HCT116 (cell line): ENCODE results near the gene DDX56. TPM values are rescaled to one million over a fixed set of nuclear protein-coding genes. Genes with fewer than 3 reads are reported as not detected.
"Not testable (repeated sequence)": the region's sequence is repeated elsewhere in the genome, so short reads cannot be mapped to it uniquely, and the experiment has no call there.

ENCODE experiments used
- ATAC-seq: fragments of 200-7000 bp; cut with Tn5 transposase; 2 replicates; pipeline ENCODE4 v1.9.1; 2020; ENCODE audit warnings: mild to moderate bottlenecking, moderate library complexity
- BruUV-seq: library from RNA; stranded (reverse); fragments of 400-500 nt; replicated peaks from 2 replicates; lab custom pipeline; 2021; lab: Mats Ljungman, UMichigan
- CTCF ChIA-PET: fragments of 300-600 bp; sonication (Branson Sonifier 250); formaldehyde crosslinking; loops from one replicate; lab custom pipeline; 2021; ENCODE audit warnings: antibody characterized with exemption; lab: Charles Lee
- POLR2A ChIA-PET: fragments of 300-600, 350-600 bp; sonication (Branson Sonifier 250); formaldehyde crosslinking; loops from one replicate; lab custom pipeline; 2021; ENCODE audit warnings: antibody characterized with exemption; lab: Charles Lee
- RAD21 ChIA-PET, 2 experiments: fragments of 300-600 bp; sonication (Branson Sonifier 250); formaldehyde crosslinking; loops; one replicate each; lab custom pipeline; 2023; ENCODE audit warnings: low total read pairs in 2 of 2; ENCODE audit not compliant: uncharacterized antibody in 2 of 2, unreplicated experiment in 2 of 2, low non-redundant PET in 1 of 2; lab: Charles Lee
- DNase-seq: peaks from one replicate; pipeline ENCODE4 v3.0.0-alpha.2; 2010; ENCODE audit warnings: low read depth, low spot score
- H2AFZ ChIP-seq: fragments of 200-600 bp; shearing (Covaris generic), sonication (generic); 2 replicates; pipeline ENCODE4 v1.6.1; 2017; ENCODE audit warnings: low read depth, mixed run types, mixed read lengths, antibody characterized with exemption, low read length; ENCODE audit not compliant: poor library complexity, severe bottlenecking
- H3K27ac ChIP-seq: 2 replicates; pipeline ENCODE4 v1.5.1; 2012; ENCODE audit warnings: low read depth, low read length
- H3K27me3 ChIP-seq: fragments of 200-600 bp; sonication (generic); 2 replicates; pipeline ENCODE4 v1.6.1; 2016; ENCODE audit warnings: mixed run types, low read length, mixed read lengths; ENCODE audit not compliant: insufficient read depth
- H3K36me3 ChIP-seq, 2 experiments: fragments of 200-500 bp in 1 of 2; fragments of 200-600 bp in 1 of 2; sonication (Bioruptor generic) in 1 of 2; sonication (generic) in 1 of 2; 2 replicates each; pipeline versions ENCODE4 v1.5.1 to v1.6.1; 2014 to 2016; ENCODE audit warnings: low read length in 2 of 2, inconsistent platforms in 1 of 2, mixed read lengths in 1 of 2, mixed run types in 1 of 2; ENCODE audit not compliant: insufficient read depth in 2 of 2, control insufficient read depth in 1 of 2
- H3K4me1 ChIP-seq, 2 experiments: fragments of 200-600 bp in 1 of 2; sonication (generic) in 1 of 2; 2 replicates each; pipeline versions ENCODE4 v1.5.1 to v1.6.1; 2012 to 2017; ENCODE audit warnings: low read length in 2 of 2, inconsistent platforms in 1 of 2, mild to moderate bottlenecking in 1 of 2, mixed read lengths in 1 of 2, mixed run types in 1 of 2, moderate library complexity in 1 of 2; ENCODE audit not compliant: insufficient read depth in 2 of 2, control insufficient read depth in 1 of 2
- H3K4me2 ChIP-seq: fragments of 200-600 bp; sonication (generic); 2 replicates; pipeline ENCODE4 v1.6.1; 2017; ENCODE audit warnings: mixed run types, low read length, mixed read lengths
- H3K4me3 ChIP-seq, 2 experiments: fragments of 200-600 bp in 1 of 2; sonication (generic) in 1 of 2; replicated peaks in 1 of 2; 2 replicates each; pipeline ENCODE4 v1.5.1; 2011 to 2016; ENCODE audit warnings: low read length in 2 of 2, control low read depth in 1 of 2, low read depth in 1 of 2, mild to moderate bottlenecking in 1 of 2, mixed read lengths in 1 of 2, mixed run types in 1 of 2
- H3K79me2 ChIP-seq: fragments of 200-600 bp; sonication (generic); 2 replicates; pipeline ENCODE4 v1.6.1; 2017; ENCODE audit warnings: mild to moderate bottlenecking, mixed run types, low read length, moderate library complexity, mixed read lengths; ENCODE audit not compliant: insufficient read depth
- H3K9ac ChIP-seq: fragments of 200-600 bp; sonication (generic); 2 replicates; pipeline ENCODE4 v1.6.1; 2016; ENCODE audit warnings: low read length, mixed read lengths
- H3K9me2 ChIP-seq: fragments of 200-600 bp; sonication (generic), shearing (Covaris generic); 2 replicates; pipeline ENCODE4 v1.6.1; 2017; ENCODE audit warnings: mixed run types, mild to moderate bottlenecking, moderate library complexity; ENCODE audit not compliant: insufficient read depth
- H3K9me3 ChIP-seq, 2 experiments: fragments of 200-500 bp in 1 of 2; fragments of 200-600 bp in 1 of 2; sonication (Bioruptor generic) in 1 of 2; sonication (generic) in 1 of 2; 2 replicates each; pipeline ENCODE4 v1.6.1; 2014 to 2017; ENCODE audit warnings: low read length in 2 of 2, mixed read lengths in 2 of 2, inconsistent platforms in 1 of 2, low read depth in 1 of 2, mild to moderate bottlenecking in 1 of 2, mixed run types in 1 of 2, moderate library complexity in 1 of 2; ENCODE audit not compliant: control insufficient read depth in 1 of 2, insufficient read depth in 1 of 2
- H4K20me1 ChIP-seq: fragments of 200-600 bp; sonication (generic), shearing (Covaris generic); 2 replicates; pipeline ENCODE4 v1.6.1; 2017; ENCODE audit warnings: mixed run types, mild to moderate bottlenecking, moderate library complexity; ENCODE audit not compliant: insufficient read depth
- ELF1 ChIP-seq: IDR thresholded peaks from 2 replicates; pipeline ENCODE4 v1.6.1; 2012; ENCODE audit warnings: low read depth, borderline replicate concordance
- FOSL1 ChIP-seq: IDR thresholded peaks from 2 replicates; pipeline ENCODE4 v1.6.1; 2012; ENCODE audit warnings: low read depth
- JUND ChIP-seq: IDR thresholded peaks from 2 replicates; pipeline ENCODE4 v1.6.1; 2012
- POLR2A ChIP-seq: IDR thresholded peaks from 2 replicates; pipeline ENCODE4 v1.7.0; 2011; ENCODE audit warnings: borderline replicate concordance; ENCODE audit not compliant: insufficient read depth, insufficient read length; ENCODE audit errors: extremely low read depth
- SRF ChIP-seq: IDR thresholded peaks from 2 replicates; pipeline ENCODE4 v1.6.1; 2012; ENCODE audit warnings: low read depth
- intact Hi-C: fragments of 100-400 bp; cut with micrococcal nuclease; formaldehyde crosslinking; loops from 2 replicates; pipeline ENCODE4 v1.10.0; 2022
- total RNA-seq: library from RNA; stranded (reverse); gene quantifications from one replicate; pipeline ENCODE4 v1.2.1, GENCODE V29; 2021; ENCODE audit not compliant: unreplicated experiment

DDX56 gene
- total RNA-seq, 1 experiment from 2014 or later, result 119 TPM

DNA sequence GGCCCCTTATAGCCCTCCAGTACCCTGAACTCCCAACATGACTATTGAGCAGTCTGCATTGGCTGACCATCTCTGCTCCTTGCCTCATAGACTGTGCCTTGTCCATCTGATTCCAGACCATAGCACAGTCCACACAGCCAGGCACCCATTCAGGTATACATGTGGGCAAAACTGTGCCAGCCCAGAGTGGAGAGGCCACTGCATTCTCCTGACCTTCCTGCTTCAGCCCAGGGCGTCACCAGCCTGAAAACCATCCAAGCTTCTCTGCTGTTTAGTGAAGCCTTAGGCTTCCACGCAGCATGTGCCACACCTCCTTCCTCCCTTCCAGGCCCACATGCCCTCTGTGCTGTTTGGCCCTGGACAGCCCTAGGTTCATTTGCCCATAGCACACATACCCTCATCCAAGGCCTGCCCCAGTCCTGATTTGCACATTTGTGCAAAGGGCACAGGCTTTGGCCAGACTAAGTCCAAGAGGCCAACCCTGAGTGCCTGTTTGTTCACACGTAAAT is 10.5 kb downstream of the DDX56 start (continued):
- TF ChIP-seq SRF (no peak), POLR2A (no peak)

DNA sequence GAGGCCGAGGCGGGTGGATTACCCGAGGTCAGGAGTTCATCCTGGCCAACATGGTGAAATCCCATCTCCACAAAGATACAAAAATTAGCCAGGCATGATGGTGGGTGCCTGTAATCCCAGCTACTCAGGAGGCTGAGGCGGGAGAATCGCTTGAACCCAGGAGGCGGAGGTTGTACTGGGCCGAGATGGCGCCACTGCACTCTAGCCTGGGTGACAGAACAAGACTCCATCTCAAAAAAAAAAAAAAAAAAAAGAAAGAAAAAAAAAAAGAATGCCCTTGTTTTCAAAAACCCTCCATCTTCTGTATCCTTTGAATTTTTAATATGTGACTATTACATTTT is 11.1 kb downstream of the DDX56 start:
- POLR2A ChIA-PET, result interaction anchor here (0.6 kb wide), 1 partner anchor 243 kb away, joined by 3 read pairs; no protein-coding TSS in a partner anchor
- RAD21 ChIA-PET, H3K27me3 ChIP-seq, intact Hi-C loops, H4K20me1 ChIP-seq, H3K9me3 ChIP-seq, H2AFZ ChIP-seq, DNase-seq, H3K9me2 ChIP-seq, BruUV-seq: not testable (repeated sequence)
- Histone ChIP-seq H3K36me3 (peaks cover 22 to 27% of the 10 kb centered on the region in 2 experiments; a peak in 3 of 4 replicates), H3K4me3 (peak overlapping the region in 1 of 2 experiments; percentile 36; a peak in 2 of 4 replicates), H3K79me2 (peaks cover 10% of the 10 kb centered on the region), H3K27ac (peak overlapping the region; percentile 11; the same call in 1 of the 2 replicates), H3K9ac (0 out of 2 replicates have a peak overlapping the region, but pooled peaks have one; percentile 28), H3K4me1 (peaks cover 11 to 26% of the 10 kb centered on the region in 2 experiments), H3K4me2 (peak overlapping the region; percentile 66)
- CTCF ChIA-PET, result interaction anchor here (1.7 kb wide), 1 partner anchor 28 kb away, joined by 3 read pairs; no protein-coding TSS in a partner anchor
- ATAC-seq, result peak; percentile 1; the same call in 1 of the 2 replicates

DNA sequence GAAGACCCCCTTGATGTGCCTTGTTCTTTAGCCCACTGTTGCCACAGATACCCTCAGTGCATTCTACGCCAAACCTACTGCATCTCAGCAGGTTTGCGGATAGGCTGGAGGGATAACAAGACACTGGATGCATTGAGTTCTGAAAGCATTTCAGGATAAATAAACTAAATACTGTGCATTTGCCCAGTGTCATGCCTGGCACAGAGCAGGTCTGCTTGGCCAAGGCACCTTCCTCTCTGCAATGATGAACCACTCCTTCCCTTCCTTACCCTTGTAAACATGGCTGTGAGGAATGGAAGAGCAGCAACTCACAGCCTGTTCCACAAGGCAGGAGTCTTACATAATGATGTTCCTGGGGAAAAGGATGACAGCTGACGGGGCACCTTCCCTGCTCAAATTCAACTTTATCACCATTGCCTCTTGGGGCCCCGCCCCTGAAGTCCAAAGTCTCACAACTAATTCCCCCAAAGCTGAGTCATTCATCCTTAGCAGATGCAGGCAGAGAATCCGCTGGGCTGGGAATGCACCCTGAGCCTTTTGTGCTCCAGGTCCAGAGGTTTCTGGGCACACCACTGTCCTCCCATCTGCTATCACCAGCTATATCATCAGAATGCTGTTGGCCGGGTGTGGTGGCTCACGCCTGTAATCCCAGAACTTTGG is 11.6 kb downstream of the DDX56 start:
- Histone ChIP-seq H3K4me1 (peaks cover 11 to 26% of the 10 kb centered on the region in 2 experiments), H3K9me3 (no peaks in the 10 kb centered on the region), H3K9ac (0 out of 2 replicates have a peak overlapping the region, but pooled peaks have one; percentile 28), H3K79me2 (peaks cover 7% of the 10 kb centered on the region), H4K20me1 (peaks cover 7% of the 10 kb centered on the region; the same call in 1 of the 2 replicates), H3K4me2 (peak overlapping the region; percentile 66), H3K36me3 (peaks cover 17 to 22% of the 10 kb centered on the region in 2 experiments; a peak in 3 of 4 replicates), H3K9me2 (no peaks in the 10 kb centered on the region), H3K27me3 (no peaks in the 10 kb centered on the region), H3K4me3 (peak overlapping the region in 1 of 2 experiments; percentile 36; a peak in 2 of 4 replicates), H3K27ac (peak overlapping the region; percentile 11; the same call in 1 of the 2 replicates), H2AFZ (no peak overlapping the region)
- ATAC-seq (peak; percentile 57), DNase-seq (no peak)
- RAD21 ChIA-PET, result no interaction called here
- POLR2A ChIA-PET, result interaction anchor here (0.6 kb wide), 1 partner anchor 244 kb away, joined by 3 read pairs; no protein-coding TSS in a partner anchor
- no TSS peak for BruUV-seq
- TF ChIP-seq ELF1 (no peak), FOSL1 (peak; percentile 37), JUND (peak; percentile 44)
- intact Hi-C loops, result no loop called here
- CTCF ChIA-PET, result interaction anchor here (1.7 kb wide), 2 partner anchors 11 to 28 kb away, joined by 3 read pairs; partner anchors contain the start of gene DDX56
